GM03348 (cell line): Measurements from ENCODE around the gene DKKL1.

Experiments used
- DNase-seq: peaks from one replicate; pipeline ENCODE4 v3.0.0; 2012; ENCODE audit warnings: low spot score

DKKL1 gene

DNA sequence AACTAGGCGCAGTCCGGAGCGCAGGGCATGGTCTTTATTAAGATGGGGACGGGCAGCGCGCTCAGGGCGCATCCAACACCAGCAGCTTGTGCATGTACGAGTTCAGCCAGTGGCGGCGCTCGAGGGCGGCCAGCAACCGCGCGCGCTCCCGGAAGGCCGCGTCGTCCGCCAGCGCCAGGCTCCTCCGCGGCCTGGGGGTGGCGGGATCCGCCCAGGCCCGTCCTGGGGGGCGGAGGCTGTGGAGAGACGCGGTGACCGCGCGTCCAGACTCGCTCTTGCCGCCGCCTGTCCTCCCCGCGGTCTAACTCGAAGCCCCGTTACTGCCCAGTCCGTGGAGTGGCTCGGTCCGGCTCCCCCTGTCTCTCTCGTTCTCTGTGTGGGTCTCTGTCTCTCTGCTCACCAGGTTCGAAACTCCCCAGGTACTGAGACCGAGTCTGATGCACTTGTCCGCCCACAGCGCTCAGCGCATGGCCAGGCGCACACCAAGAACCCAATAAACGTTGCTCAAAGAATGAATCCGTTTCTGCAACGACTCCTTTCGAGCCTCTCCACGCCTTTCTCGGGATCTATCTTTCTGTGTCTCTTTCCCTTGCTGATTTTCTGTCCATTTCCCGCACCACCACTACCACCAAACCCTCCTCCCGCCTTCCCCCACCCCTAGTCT is 58.9 kb downstream of the DKKL1 start:
- peak; percentile 45 for DNase-seq

DNA sequence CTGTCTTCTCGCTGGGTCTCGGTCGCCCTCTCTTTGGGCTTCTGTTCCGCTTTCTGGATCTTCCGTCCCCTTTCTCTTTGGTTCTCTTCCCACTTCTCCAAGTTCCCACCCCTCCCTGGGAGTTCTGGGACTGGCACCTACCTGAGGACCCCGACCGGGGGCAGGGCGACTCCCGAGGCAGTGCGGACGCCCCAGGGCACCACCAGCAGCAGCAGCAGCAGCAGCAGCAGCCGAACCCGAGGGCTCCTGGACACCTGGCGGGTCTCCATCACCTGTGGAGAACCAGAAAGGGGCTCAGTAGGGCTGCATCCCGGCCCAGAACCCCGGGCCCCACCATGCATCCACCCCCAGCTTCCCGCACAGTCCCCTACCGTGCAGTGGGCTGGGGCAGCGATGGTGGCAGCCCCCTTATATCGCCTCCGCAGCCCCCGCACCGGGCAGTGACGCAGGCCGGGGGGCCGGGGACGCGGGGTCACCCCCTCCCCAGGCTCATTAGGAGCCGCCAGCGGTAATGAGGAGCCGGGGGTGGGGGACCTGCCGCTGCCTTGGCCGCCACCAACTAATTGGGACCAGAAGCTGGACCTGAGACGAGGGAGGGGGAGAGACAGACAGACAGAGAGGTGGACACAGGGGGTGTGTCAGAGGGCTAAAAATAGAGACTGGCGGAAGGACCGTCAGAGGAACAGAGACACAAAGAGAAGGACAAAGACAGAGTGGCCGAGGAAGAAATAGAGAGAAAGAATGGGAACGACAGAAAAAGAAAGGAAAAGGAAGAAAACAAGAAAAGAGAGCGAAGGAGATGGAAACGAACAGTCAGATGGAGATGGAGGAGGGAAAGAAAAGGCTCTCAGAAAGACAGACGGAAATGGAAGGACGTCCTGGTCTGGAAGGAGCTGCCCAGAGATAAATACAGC is 59.7 kb downstream of the DKKL1 start, which contains the start of gene PTH2:
Gene PTH2 (minus strand): TSS at position 371 of the 914 bp plus-strand sequence. CDS start 102 bp downstream, at position 269.
- no peak for DNase-seq

DNA sequence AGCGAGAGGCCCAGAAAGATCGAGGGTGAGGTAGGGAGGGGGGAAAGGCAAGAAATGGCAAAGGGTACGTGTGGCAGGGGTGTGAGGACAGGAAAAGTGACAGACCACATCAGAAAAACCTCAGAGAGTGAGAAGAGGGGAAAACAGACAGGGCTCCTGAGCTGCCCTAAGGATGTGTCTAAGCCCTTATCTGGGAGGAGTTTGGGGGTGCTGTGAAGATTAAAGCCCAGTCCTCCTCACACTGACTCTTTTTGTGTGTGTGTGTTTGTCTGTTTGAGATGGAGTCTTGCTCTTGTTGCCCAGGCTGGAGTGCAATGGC is 60.3 kb downstream of the DKKL1 start:
- DNase-seq: no peak
